Inflammatory macrophage treated with lipopolysaccharide for 4 hours (primary cell): Measurements from ENCODE around the gene NUDCD3.
"Not testable (repeated sequence)": the region's sequence is repeated elsewhere in the genome, so short reads cannot be mapped to it uniquely, and the experiment has no call there.

Experiments
- DNase-seq: peaks from one replicate; pipeline ENCODE4 v3.0.0-alpha.2; 2020

NUDCD3 gene

GRCh38 chr7:44515590-44516268 is 25.3 kb upstream of the NUDCD3 start:
- no peak for DNase-seq

- no peak for DNase-seq
Observed at GRCh38 chr7:44512736-44513135, 22.3 kb upstream of the NUDCD3 start.

- no peak for DNase-seq
Observed at GRCh38 chr7:44511863-44512468, 21.5 kb upstream of the NUDCD3 start.

GRCh38 chr7:44511236-44511635 is 20.8 kb upstream of the NUDCD3 start:
- DNase-seq = no peak

GRCh38 chr7:44508328-44509030 is 18.0 kb upstream of the NUDCD3 start:
- DNase-seq = peak; percentile 24

- DNase-seq = not testable (repeated sequence)
Observed at GRCh38 chr7:44506592-44507288, 16.3 kb upstream of the NUDCD3 start.

GRCh38 chr7:44505595-44505994 is 15.1 kb upstream of the NUDCD3 start:
- DNase-seq = peak; percentile 2

- DNase-seq = no peak
Observed at GRCh38 chr7:44498230-44498954, 7.9 kb upstream of the NUDCD3 start.

GRCh38 chr7:44497155-44498027 is 6.9 kb upstream of the NUDCD3 start:
- no peak for DNase-seq

- no peak for DNase-seq
Observed at GRCh38 chr7:44496385-44496784, 5.9 kb upstream of the NUDCD3 start.

- DNase-seq = no peak
Observed at GRCh38 chr7:44494960-44495359, 4.5 kb upstream of the NUDCD3 start.

- DNase-seq = no peak
Observed at GRCh38 chr7:44491229-44491628, 771 bp upstream of the NUDCD3 start.

GRCh38 chr7:44489955-44490350 is 505 bp downstream of the NUDCD3 start:
- peak; percentile 26 for DNase-seq

GRCh38 chr7:44488955-44489354 is 1.5 kb downstream of the NUDCD3 start:
- no peak for DNase-seq

- DNase-seq = peak; percentile 38
Observed at GRCh38 chr7:44486693-44487092, 3.8 kb downstream of the NUDCD3 start.

GRCh38 chr7:44486001-44486400 is 4.5 kb downstream of the NUDCD3 start:
- no peak for DNase-seq

- peak; percentile 14 for DNase-seq
Observed at GRCh38 chr7:44484482-44485313, 5.8 kb downstream of the NUDCD3 start.

GRCh38 chr7:44482502-44483485 is 7.7 kb downstream of the NUDCD3 start:
- no peak for DNase-seq

GRCh38 chr7:44477938-44478337 is 12.5 kb downstream of the NUDCD3 start:
- DNase-seq = no peak
